ENCODE measurements around the gene RPL36.
"Not testable (repeated sequence)": the region's sequence is repeated elsewhere in the genome, so short reads cannot be mapped to it uniquely, and the experiment has no call there.

Gene RPL36

DNA sequence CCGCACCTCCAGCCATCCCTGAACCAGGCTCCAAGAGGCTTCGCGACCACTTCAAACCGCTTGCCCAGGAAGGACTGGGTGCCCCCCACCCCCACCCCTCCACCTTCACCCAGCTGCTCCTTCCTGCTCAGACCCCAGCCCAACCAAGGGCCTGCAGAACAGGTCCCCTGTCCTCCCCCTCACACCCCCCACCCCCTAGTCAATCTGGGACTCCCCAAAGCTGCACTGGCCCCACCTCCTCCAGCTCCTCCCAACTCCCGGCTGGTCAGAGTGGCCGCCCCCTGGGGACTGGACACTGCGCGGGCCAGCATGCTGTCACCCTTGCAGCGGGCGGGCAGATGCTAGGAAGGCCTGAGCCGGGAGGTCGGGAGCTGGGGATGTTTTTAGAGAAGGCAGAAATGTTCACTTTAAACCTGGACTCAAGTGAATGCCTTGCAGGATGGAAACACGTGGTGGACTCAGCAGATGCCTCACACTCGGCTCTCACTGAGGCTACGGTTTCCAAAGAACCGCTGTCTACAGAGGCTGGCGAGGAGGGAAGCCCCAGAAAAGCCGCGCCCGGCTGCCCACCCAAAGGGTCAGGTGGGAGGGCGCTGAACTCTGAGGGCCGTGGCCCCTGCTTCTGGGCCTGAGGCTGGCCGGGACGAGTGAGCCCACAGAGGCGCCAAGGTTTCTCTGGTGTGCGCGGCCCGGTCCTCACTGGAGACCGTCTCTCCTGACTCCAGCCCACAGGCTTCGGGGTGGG is 8.0 kb downstream of the RPL36 start:
- in situ Hi-C loops (cut with MboI; ENCODE audit: low pct_unique_long_range_greater_than_20kb, low sequenced_read_pairs, unreplicated experiment) = no loop called here
- no peak for DNase-seq (ENCODE audit: low spot score)
- TF ChIP-seq CTCF (IDR thresholded peaks at IDR 0.05; ENCODE audit: extremely low read depth, insufficient read depth, missing control alignments) = no peak

DNA sequence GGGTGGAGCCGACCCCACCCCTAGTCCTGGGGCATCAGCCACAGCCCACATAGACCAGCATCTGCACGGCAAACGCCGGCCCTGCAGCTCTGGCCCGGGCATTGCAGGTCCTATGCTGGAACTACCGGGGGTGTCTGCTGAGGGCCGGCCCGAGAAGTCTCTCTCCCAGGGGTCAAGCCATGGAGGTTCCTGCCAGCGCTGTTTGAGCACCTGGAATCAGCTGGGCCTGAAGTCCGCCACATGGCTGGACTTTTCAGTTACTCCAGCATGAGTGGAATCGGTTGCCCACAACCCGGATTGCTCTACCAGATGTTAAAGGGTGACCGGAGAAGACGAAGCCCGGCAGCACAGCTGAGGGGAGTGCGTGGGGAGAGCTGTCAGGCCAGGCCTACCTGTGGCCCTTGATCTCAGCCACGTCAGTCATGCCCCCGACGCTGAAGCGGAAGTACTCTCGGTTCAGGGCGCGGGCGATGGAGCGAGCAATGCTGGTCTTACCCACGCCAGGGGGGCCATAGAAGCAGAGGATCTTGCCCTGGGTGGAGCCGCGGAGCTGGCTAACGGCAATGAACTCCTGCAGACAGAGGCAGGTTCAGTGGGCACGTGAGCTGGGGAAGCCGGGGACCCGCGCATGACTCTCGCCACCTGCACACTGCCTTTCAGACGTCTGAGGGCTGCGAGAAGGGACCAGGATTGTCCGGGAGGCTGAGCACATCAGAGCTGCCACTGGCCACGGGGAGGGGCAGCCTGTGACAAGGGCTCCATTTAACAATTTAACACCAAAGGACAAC is 8.7 kb downstream of the RPL36 start:
- in situ Hi-C loops (cut with MboI; ENCODE audit: low pct_unique_long_range_greater_than_20kb, low sequenced_read_pairs, unreplicated experiment) = no loop called here
- no peak for TF ChIP-seq CTCF (IDR thresholded peaks at IDR 0.05; ENCODE audit: extremely low read depth, insufficient read depth, missing control alignments)
- DNase-seq (ENCODE audit: low spot score) = no peak

- in situ Hi-C loops (cut with MboI; ENCODE audit: low pct_unique_long_range_greater_than_20kb, low sequenced_read_pairs, unreplicated experiment) = no loop called here
- no peak for TF ChIP-seq CTCF (IDR thresholded peaks at IDR 0.05; ENCODE audit: extremely low read depth, insufficient read depth, missing control alignments)
- no peak for DNase-seq (ENCODE audit: low spot score)
These were observed 10.5 kb downstream of the RPL36 start for GRCh38 chr19:5700455-5701092.

DNA sequence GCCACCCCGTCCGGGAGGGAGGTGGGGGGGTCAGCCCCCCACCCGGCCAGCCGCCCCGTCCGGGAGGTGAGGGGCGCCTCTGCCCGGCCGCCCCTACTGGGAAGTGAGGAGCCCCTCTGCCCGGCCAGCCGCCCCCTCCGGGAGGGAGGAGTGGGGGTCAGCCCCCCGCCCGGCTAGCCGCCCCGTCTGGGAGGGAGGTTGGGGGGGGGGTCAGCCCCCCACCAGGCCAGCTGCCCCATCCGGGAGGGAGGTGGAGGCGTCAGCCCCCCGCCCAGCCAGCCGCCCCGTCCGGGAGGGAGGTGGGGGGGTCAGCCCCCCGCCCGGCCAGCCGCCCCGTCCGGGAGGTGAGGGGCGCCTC is 11.9 kb downstream of the RPL36 start:
- DNase-seq (ENCODE audit: low spot score); in situ Hi-C loops (cut with MboI; ENCODE audit: low pct_unique_long_range_greater_than_20kb, low sequenced_read_pairs, unreplicated experiment): not testable (repeated sequence)

DNA sequence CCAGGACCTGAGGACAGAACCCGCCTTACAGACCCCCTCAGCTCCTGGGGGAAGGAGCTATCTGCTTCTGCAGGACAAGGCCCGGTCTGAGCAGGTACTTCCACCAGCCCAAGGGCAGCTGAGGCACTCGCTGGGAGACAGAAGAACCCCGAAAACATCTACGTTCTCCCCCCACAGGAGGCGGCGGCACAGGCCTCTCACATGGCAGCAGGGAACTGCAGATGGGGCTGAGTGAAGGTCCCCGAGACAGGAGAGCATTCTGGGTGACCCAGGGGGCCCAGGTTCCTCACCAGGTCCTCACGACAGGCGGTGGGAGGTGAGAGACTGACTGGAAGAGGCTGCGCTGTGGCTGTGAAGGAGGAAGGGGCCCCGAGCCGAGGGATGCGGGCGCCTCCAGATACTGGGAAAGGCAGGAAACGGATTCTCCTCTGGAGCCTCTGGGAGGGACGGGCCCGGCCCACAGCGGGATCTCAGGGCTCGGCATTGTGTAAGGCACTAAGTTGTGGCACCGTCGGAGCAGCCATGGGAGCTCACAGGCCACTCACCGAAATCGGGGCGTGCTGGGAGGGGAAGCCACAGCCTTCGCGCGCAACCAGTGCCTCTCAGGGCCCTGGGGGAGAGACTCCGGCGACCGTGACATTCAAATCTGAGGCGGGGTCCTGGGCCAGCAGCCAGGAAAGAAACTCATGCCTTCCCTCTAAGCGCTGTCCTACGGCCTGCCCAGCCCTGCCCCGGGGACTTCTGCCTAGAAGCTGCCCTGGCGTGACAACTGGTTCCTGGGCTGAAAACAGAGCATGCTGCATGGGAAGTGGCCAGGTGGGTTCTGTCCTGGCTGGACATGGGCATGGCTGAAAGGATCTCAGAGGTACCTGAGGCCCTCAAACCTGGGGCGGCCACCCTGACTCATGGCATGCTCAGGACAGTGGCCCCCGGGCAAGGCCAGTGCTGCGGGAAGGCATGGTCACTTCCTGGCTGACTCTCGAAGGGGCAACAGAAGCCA is 14.0 kb downstream of the RPL36 start:
- in situ Hi-C loops (cut with MboI; ENCODE audit: low pct_unique_long_range_greater_than_20kb, low sequenced_read_pairs, unreplicated experiment) = no loop called here
- DNase-seq (ENCODE audit: low spot score) = no peak
- TF ChIP-seq CTCF (IDR thresholded peaks at IDR 0.05; ENCODE audit: extremely low read depth, insufficient read depth, missing control alignments) = no peak

DNA sequence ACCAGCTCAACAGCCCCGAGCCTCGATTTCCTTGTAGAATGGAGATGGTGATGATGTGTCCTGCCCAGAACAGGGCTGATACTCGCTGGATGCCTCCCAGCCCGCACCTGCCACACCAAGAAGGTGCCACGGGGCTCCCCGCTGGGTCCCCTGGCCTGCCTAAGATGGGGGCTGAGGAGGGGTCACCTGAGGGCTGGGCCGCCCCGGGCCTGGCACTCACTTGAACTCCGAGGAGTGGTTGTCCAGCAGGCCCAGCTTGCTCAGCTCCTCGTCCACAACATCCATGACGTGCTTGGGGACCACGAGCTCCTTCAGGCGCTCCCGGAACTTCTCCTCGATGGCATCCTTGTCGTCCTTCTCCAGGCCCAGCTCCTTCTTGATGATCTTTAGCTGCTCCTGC is 15.5 kb downstream of the RPL36 start:
- in situ Hi-C loops (cut with MboI; ENCODE audit: low pct_unique_long_range_greater_than_20kb, low sequenced_read_pairs, unreplicated experiment) = no loop called here

More for the DNA sequence above, 15.5 kb downstream of the RPL36 start:
- no peak for TF ChIP-seq CTCF (IDR thresholded peaks at IDR 0.05; ENCODE audit: extremely low read depth, insufficient read depth, missing control alignments)
- DNase-seq (ENCODE audit: low spot score) = no peak

Measured in GM13977 (cell line).